ENCODE results near the gene LTB4R2.
"Not testable (repeated sequence)": the region's sequence is repeated elsewhere in the genome, so short reads cannot be mapped to it uniquely, and the experiment has no call there.

Gene LTB4R2

DNA sequence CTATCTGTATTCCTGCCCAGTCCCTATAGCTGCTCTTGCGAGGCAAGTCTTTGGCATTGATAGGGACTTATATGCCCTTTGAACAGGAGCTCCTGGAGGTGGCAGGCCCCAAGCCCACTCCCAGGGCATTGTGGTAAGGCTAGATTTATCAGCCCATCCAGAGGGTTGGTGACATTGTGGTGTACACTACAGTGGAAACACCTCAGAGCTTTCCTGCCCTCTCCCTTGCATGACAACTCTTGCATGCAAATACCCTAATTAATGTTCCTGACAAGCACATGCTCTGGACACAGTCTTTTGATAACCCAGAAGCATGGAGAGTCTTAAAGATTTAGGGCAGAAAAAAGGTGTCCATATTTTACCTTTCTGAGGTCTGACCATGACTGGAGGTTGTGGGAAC, 30.7 kb downstream of the LTB4R2 start:
- no peak for DNase-seq

DNA sequence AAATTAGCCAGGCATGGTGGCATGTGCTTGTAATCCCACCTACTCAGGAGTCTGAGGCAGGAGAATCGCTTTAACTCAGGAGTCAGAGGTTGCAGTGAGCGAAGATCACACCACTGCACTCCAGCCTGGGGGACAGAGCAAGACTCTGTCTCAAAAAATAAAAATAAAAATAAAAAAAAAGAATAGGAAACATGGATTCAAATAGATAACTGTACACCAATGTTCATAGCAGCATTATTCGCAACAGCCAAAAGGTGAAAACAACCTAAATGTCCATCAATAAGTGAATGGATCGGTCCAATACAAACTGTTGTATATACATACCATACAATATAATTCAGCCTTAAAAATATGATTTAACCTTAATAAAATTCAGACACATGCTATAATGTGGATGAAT, 32.9 kb downstream of the LTB4R2 start:
- DNase-seq: no peak

DNA sequence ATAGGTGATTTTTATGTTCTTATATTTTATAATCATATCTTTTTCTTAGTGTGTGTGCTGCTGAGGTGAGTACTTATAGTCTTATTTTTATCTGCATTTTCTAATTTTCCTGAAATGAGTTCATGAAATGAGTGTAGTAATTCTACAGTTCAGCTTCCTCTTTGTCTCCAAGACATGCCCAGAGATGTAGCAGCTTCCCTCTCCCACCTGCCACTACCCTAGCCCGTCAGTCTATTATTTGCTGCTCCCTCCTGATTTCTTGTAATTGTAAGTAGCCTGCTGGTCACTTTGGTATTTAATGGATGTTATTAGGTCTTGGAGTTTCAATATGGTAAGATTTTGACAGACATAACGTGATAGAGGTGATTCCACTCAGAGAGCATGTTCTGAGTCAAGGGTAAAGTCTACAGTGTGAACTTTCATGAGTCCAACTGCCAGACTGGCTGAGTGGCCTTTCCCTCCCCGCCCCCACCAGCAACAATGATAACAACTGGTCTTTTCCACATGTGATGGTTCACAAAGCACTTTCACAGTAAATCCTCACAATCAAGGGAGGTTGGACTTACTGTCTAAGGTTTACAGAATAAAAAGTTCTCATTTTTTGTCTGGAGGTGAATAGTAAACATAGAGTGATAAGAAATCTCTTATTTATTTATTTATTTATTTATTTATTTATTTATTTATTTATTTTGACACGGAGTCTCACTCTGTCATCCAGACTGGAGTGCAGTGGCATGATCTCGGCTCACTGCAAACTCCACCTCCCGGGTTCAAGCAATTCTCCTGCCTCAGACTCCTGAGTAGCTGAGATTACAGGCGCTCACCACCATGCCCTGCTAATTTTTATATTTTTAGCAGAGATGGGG, 34.1 kb downstream of the LTB4R2 start:
- no peak for DNase-seq

DNA sequence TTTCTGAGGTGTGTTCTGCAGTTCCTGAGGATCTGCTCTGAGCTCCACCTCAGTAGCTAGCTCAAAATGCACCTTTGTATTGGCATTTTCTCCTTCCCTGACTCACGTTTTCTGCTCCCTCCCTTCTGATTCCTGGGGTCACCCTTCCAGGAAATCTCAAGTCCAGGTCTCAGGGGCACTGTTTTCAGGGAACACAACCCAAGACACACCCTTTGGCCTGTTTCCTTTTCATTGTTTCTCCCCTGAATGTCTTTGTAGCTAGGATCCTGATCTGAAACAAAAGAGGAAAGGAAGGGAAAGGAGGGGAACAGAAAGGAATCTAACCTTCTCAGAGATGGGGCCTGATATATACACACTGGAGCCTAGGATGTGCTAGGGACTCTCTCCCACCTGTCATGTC, 37.2 kb downstream of the LTB4R2 start:
- no peak for DNase-seq

DNA sequence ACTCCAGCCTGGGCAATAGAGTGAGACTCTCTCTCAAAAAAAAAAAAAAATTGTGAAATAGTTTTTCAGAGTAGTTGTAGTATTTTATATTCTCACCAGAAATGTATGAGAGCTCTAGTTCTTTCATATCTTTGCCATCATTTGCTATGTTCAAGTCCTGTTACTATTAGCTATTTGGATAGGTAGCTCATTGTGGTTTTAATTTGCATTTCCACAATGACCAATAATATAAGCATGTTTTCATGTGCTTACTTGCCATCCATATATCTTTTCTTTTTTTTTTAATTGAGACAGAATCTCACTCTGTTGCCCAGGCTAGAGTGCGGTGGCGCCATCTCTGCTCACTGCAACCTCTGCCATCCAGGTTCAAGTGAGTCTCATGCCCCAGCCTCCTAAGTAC, 38.2 kb downstream of the LTB4R2 start:
- no peak for DNase-seq

DNA sequence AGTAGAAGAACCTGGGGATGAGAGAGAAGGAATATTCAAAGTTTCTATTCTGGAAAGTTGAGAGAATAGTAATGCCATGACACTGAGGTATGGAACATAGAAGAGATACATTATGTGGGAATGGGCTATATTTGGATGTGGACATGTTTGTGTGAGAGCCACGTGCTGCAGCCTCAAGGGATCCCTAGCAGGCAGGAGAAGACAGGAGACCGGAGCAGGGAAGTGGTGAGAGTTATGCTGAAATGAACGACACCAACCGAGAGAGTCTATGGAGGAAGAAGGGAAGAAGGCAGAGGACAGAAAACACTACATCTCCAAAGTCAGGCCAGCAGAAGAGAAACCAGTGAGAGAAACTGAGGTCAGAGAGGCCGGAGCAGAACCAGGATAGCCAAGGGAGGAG, 39.8 kb downstream of the LTB4R2 start:
- no peak for DNase-seq

DNA sequence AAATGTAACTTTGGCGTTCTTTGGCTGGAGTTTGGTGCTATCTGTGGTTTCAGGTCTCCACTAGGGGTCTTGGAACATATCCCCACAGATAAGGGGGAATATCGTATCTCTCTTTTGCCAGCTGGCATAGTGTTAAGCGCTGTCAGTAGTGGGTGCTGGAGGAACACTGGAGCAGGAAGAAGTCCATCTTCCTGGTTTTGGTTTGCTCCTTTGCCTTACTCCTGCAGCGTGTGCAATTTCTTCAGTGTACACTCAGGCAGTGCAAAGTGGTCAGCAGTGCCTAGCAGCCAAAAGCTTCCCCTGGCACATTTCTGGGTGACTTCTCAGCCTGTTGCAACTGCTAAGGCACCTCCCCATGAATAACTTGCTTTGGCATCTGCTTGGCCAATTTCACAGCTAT, 41.6 kb downstream of the LTB4R2 start:
- peak in 1 of 3 experiments; percentile 38 for DNase-seq

DNA sequence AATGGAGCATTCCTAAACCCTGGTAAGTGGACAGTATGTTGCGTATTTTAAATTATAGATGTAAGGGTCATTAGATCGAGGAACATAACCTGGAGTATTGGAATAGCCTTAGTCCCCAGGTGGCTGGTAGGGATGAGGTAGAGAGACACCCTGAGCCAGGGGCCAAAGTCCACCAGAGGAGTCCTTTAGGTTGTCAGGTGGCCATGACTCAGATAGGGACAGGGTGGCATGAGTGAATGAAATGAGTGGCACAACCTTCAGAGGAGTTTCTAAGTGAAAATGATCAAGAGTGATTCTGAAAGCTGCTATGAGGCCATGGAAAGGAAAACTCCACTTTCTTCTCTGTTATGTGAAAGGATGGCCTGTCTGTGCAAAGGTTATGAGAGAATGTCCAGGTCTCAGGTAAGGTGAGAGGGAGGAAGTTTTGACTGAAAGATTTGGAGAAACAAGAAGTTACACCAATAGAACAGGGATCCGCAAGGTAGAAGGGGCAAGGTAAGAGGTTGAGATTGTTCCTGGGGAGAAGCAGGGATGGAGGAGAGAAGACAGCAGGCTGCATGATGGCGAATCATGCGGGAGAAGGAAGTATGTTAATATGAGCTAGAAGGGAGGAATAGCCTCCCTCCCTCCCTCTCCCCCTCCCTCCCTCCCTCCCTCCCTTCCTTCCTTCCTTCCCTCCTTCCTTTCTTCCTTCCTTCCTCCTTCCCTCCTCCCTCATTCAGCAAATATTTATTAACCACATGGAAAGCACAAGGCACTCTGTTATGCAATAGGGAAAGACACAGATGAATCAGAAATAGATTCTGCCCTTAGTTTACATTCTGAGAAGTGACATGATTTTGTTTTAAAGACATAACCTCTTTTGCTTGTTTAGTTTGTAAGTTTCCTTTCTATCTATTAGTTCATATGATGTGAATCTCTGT, 43.9 kb downstream of the LTB4R2 start:
- DNase-seq: no peak

DNA sequence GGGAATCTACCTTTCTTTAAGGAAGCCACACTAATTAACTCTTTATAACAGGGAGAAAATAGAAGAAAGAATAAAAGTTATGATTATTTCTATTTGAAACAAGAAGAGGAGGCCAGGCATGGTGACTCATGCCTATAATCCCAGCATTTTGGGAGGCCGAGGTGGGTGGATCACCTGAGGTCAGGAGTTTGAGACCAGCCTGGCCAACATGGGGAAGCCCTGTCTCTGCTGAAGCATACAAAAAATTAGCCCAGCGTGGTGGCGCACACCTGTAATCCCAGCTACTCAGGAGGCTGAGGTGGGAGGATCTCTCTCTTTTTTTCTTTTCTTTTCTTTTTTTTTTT, 44.5 kb downstream of the LTB4R2 start:
- not testable (repeated sequence) for DNase-seq

DNA sequence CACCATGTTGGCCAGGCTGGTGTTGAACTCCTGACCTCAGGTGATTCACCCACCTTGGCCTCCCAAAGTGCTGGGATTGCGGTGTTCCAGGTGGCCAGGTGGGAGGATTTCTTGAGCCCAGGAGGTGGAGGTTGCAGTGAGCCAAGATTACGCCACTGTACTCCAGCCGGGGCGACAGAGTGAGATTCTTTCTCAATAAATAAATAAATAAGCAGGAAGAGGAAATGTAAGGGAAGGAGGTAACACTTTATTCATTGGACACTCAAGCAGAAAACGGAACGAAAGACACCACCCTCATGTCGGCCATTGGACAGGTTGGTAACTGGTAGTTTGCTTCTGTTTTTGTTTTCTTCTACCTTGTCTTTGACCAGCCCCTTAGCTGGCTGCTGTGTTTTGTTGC, 45.1 kb downstream of the LTB4R2 start:
- no peak for DNase-seq

DNA sequence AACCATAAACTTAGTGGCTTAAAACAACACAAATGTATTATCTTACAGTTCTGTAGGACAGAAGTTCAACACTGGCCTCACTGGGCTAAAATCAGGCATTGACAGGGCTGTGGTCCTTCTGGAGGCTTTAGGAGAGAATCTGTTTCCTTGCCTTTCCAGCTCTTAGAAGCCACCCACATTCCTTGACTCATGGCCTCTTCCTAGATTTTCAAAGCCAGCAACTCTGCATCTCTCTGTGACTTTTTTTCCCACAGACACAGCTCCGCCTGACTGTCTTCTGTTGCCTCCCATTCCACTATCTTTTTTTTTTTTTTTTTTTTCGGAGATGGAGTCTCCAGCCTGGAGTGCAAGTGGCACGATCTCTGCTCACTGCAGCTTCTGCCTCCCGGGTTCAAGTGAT, 46.3 kb downstream of the LTB4R2 start:
- no peak for DNase-seq

DNA sequence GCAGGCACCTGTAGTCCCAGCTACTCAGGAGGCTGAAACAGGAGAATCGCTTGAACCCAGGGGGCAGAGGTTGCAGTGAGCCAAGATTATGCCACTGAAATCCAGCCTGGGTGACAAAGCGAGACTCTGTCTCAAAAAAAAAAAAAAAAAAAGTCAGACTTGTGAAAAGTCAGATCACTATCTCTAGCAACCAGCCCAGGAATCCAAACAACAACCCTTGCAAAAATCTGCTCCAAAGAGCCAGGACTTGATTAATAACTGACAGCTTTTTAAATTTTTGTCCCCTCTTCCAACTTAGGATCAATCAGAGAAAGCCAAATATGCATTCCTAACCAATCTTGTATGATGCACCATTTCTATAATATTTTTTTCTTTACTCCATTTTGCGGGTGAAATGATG, 50.3 kb downstream of the LTB4R2 start:
- DNase-seq: no peak

DNA sequence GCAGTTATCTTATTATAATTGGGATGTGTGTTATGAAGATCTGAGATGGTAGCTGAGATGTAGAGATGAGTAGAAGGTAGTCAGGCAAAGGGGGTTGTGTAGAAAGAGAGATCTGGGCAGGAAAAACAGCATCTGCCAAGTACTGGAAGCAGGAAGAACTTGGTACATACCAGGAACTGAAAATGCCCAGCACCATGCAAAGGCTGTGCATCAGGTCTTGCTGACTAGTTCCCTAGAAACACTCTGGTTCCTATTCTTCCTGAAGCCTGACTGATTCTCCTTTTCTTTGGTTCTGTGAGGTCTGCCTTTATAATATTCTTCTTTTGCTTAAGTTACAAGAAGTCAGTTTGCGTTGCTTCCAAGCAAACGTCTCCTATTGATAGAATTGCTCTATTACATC, 51.4 kb downstream of the LTB4R2 start:
- no peak for DNase-seq

Data from NCI-H1417 (cell line).